Measurements from ENCODE around the gene IL33. TPM values are rescaled to one million over a fixed set of nuclear protein-coding genes. Genes with fewer than 3 reads are reported as not detected.
A peak's percentile ranks its signal among the peaks of the same experiment; 100 is the strongest.

IL33 gene
- total and polyA plus RNA-seq, 2 donors, result 45.0 to 123 TPM

GRCh38 chr9:6272229-6272598 is 56.6 kb downstream of the IL33 start:
- no peak overlapping the region for H3K27ac ChIP-seq (ENCODE audit: low read depth)
- H3K36me3 ChIP-seq (ENCODE audit: insufficient read depth), result no peaks in the 10 kb centered on the region
- no peaks in the 10 kb centered on the region for H3K4me1 ChIP-seq (ENCODE audit: insufficient read depth)
- no peak overlapping the region for H3K4me3 ChIP-seq (ENCODE audit: low read depth, low read length)
- peak; percentile 29 for DNase-seq (ENCODE audit: extremely low spot score)

GRCh38 chr9:6277417-6277816 is 61.8 kb downstream of the IL33 start:
- Histone ChIP-seq H3K27ac (ENCODE audit: low read depth) (no peak overlapping the region), H3K4me1 (ENCODE audit: insufficient read depth) (no peaks in the 10 kb centered on the region), H3K36me3 (ENCODE audit: insufficient read depth) (no peaks in the 10 kb centered on the region), H3K4me3 (ENCODE audit: low read depth, low read length) (no peak overlapping the region)
- 77% methylated on average over 3 of the region's 3 CpGs for WGBS
- no peak for DNase-seq (ENCODE audit: extremely low spot score)

- Histone ChIP-seq H3K4me3 (ENCODE audit: low read depth, low read length) (no peak overlapping the region), H3K27ac (ENCODE audit: low read depth) (no peak overlapping the region), H3K4me1 (ENCODE audit: insufficient read depth) (no peaks in the 10 kb centered on the region), H3K36me3 (ENCODE audit: insufficient read depth) (no peaks in the 10 kb centered on the region)
- 45% methylated on average over 2 of the region's 2 CpGs for WGBS
- no peak for DNase-seq (ENCODE audit: extremely low spot score)
Measured at GRCh38 chr9:6301858-6302257, 86.3 kb downstream of the IL33 start.

GRCh38 chr9:6302417-6302816 is 86.8 kb downstream of the IL33 start:
- H3K4me1 ChIP-seq (ENCODE audit: insufficient read depth), result no peaks in the 10 kb centered on the region
- DNase-seq (ENCODE audit: extremely low spot score), result no peak
- H3K4me3 ChIP-seq (ENCODE audit: low read depth, low read length), result no peak overlapping the region
- no peaks in the 10 kb centered on the region for H3K36me3 ChIP-seq (ENCODE audit: insufficient read depth)
- H3K27ac ChIP-seq (ENCODE audit: low read depth), result no peak overlapping the region

DNA sequence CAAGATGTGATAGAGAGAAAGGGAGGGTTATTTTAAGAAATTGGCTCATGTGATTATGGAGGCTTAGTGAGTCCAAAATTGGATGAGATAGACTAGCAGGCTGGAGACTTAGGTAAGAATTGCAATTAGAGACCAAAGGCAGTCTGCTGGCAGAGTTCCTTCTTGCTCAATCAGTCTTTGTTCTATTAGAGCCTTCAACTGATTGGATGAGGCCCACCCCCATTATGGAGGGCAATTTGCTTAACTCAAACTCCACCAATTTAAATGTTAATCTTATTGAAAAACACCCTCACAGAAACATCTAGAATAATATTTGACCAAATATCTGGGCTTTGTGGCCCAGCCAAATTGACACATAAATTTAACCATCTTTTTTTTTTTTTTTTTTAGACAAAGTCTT is 88.6 kb downstream of the IL33 start:
- Histone ChIP-seq H3K27ac (ENCODE audit: low read depth) (no peak overlapping the region), H3K4me3 (ENCODE audit: low read depth, low read length) (no peak overlapping the region), H3K4me1 (ENCODE audit: insufficient read depth) (no peaks in the 10 kb centered on the region), H3K36me3 (ENCODE audit: insufficient read depth) (no peaks in the 10 kb centered on the region)
- no peak for DNase-seq (ENCODE audit: extremely low spot score)

- Histone ChIP-seq H3K4me3 (ENCODE audit: low read depth, low read length) (no peak overlapping the region), H3K4me1 (ENCODE audit: insufficient read depth) (no peaks in the 10 kb centered on the region), H3K27ac (ENCODE audit: low read depth) (no peak overlapping the region), H3K36me3 (ENCODE audit: insufficient read depth) (no peaks in the 10 kb centered on the region)
- peak; percentile 7 for DNase-seq (ENCODE audit: extremely low spot score)
- 86% methylated on average over 2 of the region's 2 CpGs for WGBS
Measured at GRCh38 chr9:6305954-6306563, 90.5 kb downstream of the IL33 start.

Other genes with a start within 250 kb of the IL33 start
- 36.5 TPM for gene RANBP6, start 200.2 kb upstream of the IL33 start, total RNA-seq
- gene RANBP6, start 200.2 kb upstream of the IL33 start, polyA plus RNA-seq, result 10.8 TPM
- not detected for gene TPD52L3, start 112.6 kb downstream of the IL33 start, total RNA-seq
- not detected for gene TPD52L3, start 112.6 kb downstream of the IL33 start, polyA plus RNA-seq
- 117 TPM for gene UHRF2, start 197.4 kb downstream of the IL33 start, total RNA-seq
- gene UHRF2, start 197.4 kb downstream of the IL33 start, polyA plus RNA-seq, result 22.3 TPM